HEK293T (cell line): ENCODE data around the gene MOCS1.

Source experiments
- BHLHE40 ChIP-seq: fragments of 450-650 bp; IDR thresholded peaks from 2 replicates; pipeline ENCODE4 v1.6.1; 2016; ENCODE audit warnings: mild to moderate bottlenecking, moderate library complexity, borderline replicate concordance
- ELF4 ChIP-seq: fragments of 450-650 bp; IDR thresholded peaks from 2 replicates; pipeline ENCODE4 v1.6.1; 2017; ENCODE audit warnings: antibody characterized with exemption
- NFRKB ChIP-seq: fragments of 450-650 bp; IDR thresholded peaks from 2 replicates; pipeline ENCODE4 v1.6.1; 2016; ENCODE audit warnings: mild to moderate bottlenecking, moderate library complexity
- SUZ12 ChIP-seq: fragments of 450-650 bp; IDR thresholded peaks from 2 replicates; pipeline ENCODE4 v1.6.1; 2016; ENCODE audit warnings: mild to moderate bottlenecking
- TARDBP ChIP-seq: fragments of 450-650 bp; IDR thresholded peaks from 2 replicates; pipeline ENCODE4 v1.6.1; 2016

GRCh38 chr6:39937686-39938333 lies 3.5 kb upstream of the MOCS1 start:
- TF ChIP-seq NFRKB (no peak), ELF4 (no peak), SUZ12 (no peak), BHLHE40 (no peak), TARDBP (no peak)
